OCI-LY3 (cell line): Measurements from ENCODE around the gene SPRR2D.

Experiments
- EZH2phosphoT487 ChIP-seq: fragments of 200-600 bp; shearing (Covaris generic); IDR thresholded peaks from 2 replicates; pipeline ENCODE4 v1.6.1; 2018; ENCODE audit warnings: antibody characterized with exemption, mixed run types, low read depth
- TF ChIP-seq, protein P1 (sequence below): fragments of 200-600, 300-600 bp; sonication (generic); IDR thresholded peaks from 2 replicates; pipeline ENCODE4 v1.5.1; 2014; ENCODE audit warnings: antibody characterized with exemption, low read length, low read depth

DNA sequence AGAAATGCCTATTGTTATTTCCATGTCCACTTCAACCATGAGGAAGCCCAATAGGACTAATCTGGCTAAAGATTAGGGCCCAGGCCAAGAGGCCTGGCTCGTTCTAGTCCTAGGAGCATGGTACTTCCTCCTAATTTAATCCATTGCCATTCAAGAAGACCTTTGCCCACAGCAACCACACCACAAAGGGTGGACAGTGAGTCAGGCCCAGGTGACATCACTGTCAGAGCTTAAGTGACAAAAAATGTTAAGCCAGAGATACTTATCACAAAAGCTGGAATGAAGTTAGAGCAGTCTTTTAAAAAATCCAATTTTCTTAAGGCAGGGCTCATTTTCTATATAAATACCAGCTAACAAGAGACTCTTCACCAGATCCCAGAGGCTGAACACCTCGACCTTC lies 39.5 kb downstream of the SPRR2D start, which contains the start of gene SPRR3:
- TF ChIP-seq, protein P1, sequence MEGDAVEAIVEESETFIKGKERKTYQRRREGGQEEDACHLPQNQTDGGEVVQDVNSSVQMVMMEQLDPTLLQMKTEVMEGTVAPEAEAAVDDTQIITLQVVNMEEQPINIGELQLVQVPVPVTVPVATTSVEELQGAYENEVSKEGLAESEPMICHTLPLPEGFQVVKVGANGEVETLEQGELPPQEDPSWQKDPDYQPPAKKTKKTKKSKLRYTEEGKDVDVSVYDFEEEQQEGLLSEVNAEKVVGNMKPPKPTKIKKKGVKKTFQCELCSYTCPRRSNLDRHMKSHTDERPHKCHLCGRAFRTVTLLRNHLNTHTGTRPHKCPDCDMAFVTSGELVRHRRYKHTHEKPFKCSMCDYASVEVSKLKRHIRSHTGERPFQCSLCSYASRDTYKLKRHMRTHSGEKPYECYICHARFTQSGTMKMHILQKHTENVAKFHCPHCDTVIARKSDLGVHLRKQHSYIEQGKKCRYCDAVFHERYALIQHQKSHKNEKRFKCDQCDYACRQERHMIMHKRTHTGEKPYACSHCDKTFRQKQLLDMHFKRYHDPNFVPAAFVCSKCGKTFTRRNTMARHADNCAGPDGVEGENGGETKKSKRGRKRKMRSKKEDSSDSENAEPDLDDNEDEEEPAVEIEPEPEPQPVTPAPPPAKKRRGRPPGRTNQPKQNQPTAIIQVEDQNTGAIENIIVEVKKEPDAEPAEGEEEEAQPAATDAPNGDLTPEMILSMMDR, result no peak
- no peak for TF ChIP-seq EZH2phosphoT487
